CD4-positive, alpha-beta T cell treated with Interleukin-17A for 1 hour (primary cell): ENCODE results near the gene QARS1.

Source experiments
- DNase-seq: peaks from one replicate; pipeline ENCODE4 v3.0.0-alpha.2; 2020

QARS1 gene

GRCh38 chr3:49104427-49105291 is at the start of gene QARS1:
Gene QARS1 (minus strand): TSS chr3:49104757. CDS start chr3:49104733, 24 bp downstream.
- peak; percentile 92 for DNase-seq

- no peak for DNase-seq
Observed at GRCh38 chr3:49153349-49153912, 48.9 kb upstream of the QARS1 start.

- no peak for DNase-seq
Observed at GRCh38 chr3:49151610-49152009, 47.1 kb upstream of the QARS1 start.

GRCh38 chr3:49148159-49148558 is 43.6 kb upstream of the QARS1 start:
- no peak for DNase-seq

- DNase-seq: no peak
Observed at GRCh38 chr3:49140080-49140479, 35.5 kb upstream of the QARS1 start.

GRCh38 chr3:49135499-49135898 is 30.9 kb upstream of the QARS1 start:
- no peak for DNase-seq

- no peak for DNase-seq
Observed at GRCh38 chr3:49134471-49135265, 30.1 kb upstream of the QARS1 start.

GRCh38 chr3:49133226-49133951 is 28.8 kb upstream of the QARS1 start:
- no peak for DNase-seq

- DNase-seq: no peak
Observed at GRCh38 chr3:49132437-49133225, 28.1 kb upstream of the QARS1 start, which contains the start of gene LAMB2. Gene LAMB2 (minus strand): TSS chr3:49133050. CDS start chr3:49132867, 183 bp downstream.

GRCh38 chr3:49132073-49132436 is 27.5 kb upstream of the QARS1 start:
- DNase-seq: no peak

- no peak for DNase-seq
Observed at GRCh38 chr3:49131576-49131975, 27.0 kb upstream of the QARS1 start.

GRCh38 chr3:49131040-49131439 is 26.5 kb upstream of the QARS1 start:
- no peak for DNase-seq

GRCh38 chr3:49124991-49125670 is 20.6 kb upstream of the QARS1 start:
- no peak for DNase-seq

GRCh38 chr3:49124203-49124602 is 19.6 kb upstream of the QARS1 start:
- no peak for DNase-seq

- DNase-seq: no peak
Observed at GRCh38 chr3:49123687-49124086, 19.1 kb upstream of the QARS1 start.

- no peak for DNase-seq
Observed at GRCh38 chr3:49122886-49123545, 18.5 kb upstream of the QARS1 start.

- DNase-seq: no peak
Observed at GRCh38 chr3:49122451-49122850, 17.9 kb upstream of the QARS1 start.

GRCh38 chr3:49122022-49122421 is 17.5 kb upstream of the QARS1 start:
- DNase-seq: no peak

GRCh38 chr3:49121132-49121736 is 16.7 kb upstream of the QARS1 start:
- DNase-seq: no peak

GRCh38 chr3:49120438-49121131 is 16.0 kb upstream of the QARS1 start, which contains the start of gene USP19:
Gene USP19 (minus strand): TSS chr3:49120823. CDS start chr3:49119145, 1,678 bp downstream.
- peak; percentile 96 for DNase-seq
